GM23338 (cell line): ENCODE data around the gene CORO7. TPM values are rescaled to one million over a fixed set of nuclear protein-coding genes. Genes with fewer than 3 reads are reported as not detected.

Source experiments
- ATAC-seq: fragments of 200-7000 bp; cut with Tn5 transposase; 3 replicates; pipeline ENCODE4 v1.9.1; 2020
- DNase-seq: peaks from one replicate; pipeline ENCODE4 v3.0.0-alpha.2; 2015; ENCODE audit warnings: low spot score
- H2AFZ ChIP-seq: fragments of 200-600 bp; sonication (generic); 2 replicates; pipeline ENCODE4 v1.8.0; 2016; ENCODE audit warnings: antibody characterized with exemption, mild to moderate bottlenecking, moderate library complexity
- H3F3A ChIP-seq: fragments of 200-600 bp; sonication (generic); replicated peaks from 2 replicates; pipeline ENCODE4 v1.8.0; 2017; ENCODE audit warnings: antibody characterized with exemption, mixed run types, low read depth
- H3K27ac ChIP-seq: fragments of 200-600 bp; sonication (generic); 2 replicates; pipeline ENCODE4 v1.6.1; 2016; ENCODE audit warnings: low read depth
- H3K27me3 ChIP-seq: fragments of 200-600 bp; sonication (generic); 2 replicates; pipeline ENCODE4 v1.8.0; 2016; ENCODE audit warnings: mild to moderate bottlenecking, mixed run types, moderate library complexity; ENCODE audit not compliant: insufficient read depth
- H3K36me3 ChIP-seq: fragments of 200-600 bp; sonication (generic); 2 replicates; pipeline ENCODE4 v1.8.0; 2016; ENCODE audit warnings: mild to moderate bottlenecking; ENCODE audit not compliant: insufficient read depth
- H3K4me1 ChIP-seq: fragments of 200-600 bp; sonication (generic); 2 replicates; pipeline ENCODE4 v1.8.0; 2016; ENCODE audit warnings: mild to moderate bottlenecking, moderate library complexity; ENCODE audit not compliant: insufficient read depth
- H3K4me2 ChIP-seq: fragments of 200-600 bp; sonication (generic); 2 replicates; pipeline ENCODE4 v1.7.1; 2017; ENCODE audit warnings: mixed run types
- H3K4me3 ChIP-seq: fragments of 200-600 bp; sonication (generic); 2 replicates; pipeline ENCODE4 v1.6.1; 2016; ENCODE audit warnings: mixed run types
- H3K79me2 ChIP-seq: fragments of 200-600 bp; sonication (generic); replicated peaks from 2 replicates; pipeline ENCODE4 v1.8.0; 2017; ENCODE audit warnings: mild to moderate bottlenecking; ENCODE audit not compliant: insufficient read depth
- H3K9me2 ChIP-seq: fragments of 200-600 bp; sonication (generic); 2 replicates; pipeline ENCODE4 v1.8.0; 2017; ENCODE audit not compliant: insufficient read depth
- H4K20me1 ChIP-seq: fragments of 200-600 bp; sonication (generic); replicated peaks from 2 replicates; pipeline ENCODE4 v1.8.0; 2017; ENCODE audit warnings: mild to moderate bottlenecking; ENCODE audit not compliant: insufficient read depth
- H3K27ac Mint-ChIP-seq: 2 replicates; pipeline ENCODE4 v1.8.0; 2020; ENCODE audit warnings: inconsistent platforms, mild to moderate bottlenecking, moderate library complexity, mixed read lengths
- H3K27me3 Mint-ChIP-seq: 3 replicates; pipeline ENCODE4 v1.8.0; 2022; ENCODE audit warnings: low read depth, mild to moderate bottlenecking, moderate library complexity, mixed read lengths, inconsistent platforms; ENCODE audit not compliant: insufficient read depth, poor library complexity
- H3K36me3 Mint-ChIP-seq: 3 replicates; pipeline ENCODE4 v1.8.0; 2021; ENCODE audit warnings: low read depth, mild to moderate bottlenecking, inconsistent platforms, moderate library complexity, mixed read lengths
- H3K4me1 Mint-ChIP-seq: 3 replicates; pipeline ENCODE4 v1.8.0; 2020; ENCODE audit warnings: mild to moderate bottlenecking, inconsistent platforms, mixed read lengths
- H3K4me3 Mint-ChIP-seq: 3 replicates; pipeline ENCODE4 v1.8.0; 2021; ENCODE audit warnings: moderate library complexity, mild to moderate bottlenecking, inconsistent platforms, mixed read lengths
- H3K9me3 Mint-ChIP-seq: 3 replicates; pipeline ENCODE4 v1.8.0; 2020; ENCODE audit warnings: moderate library complexity, mild to moderate bottlenecking, inconsistent platforms, mixed read lengths
- EZH2phosphoT487 ChIP-seq: fragments of 200-600 bp; sonication (generic); IDR thresholded peaks from one replicate; pipeline ENCODE4 v1.8.1; 2018; ENCODE audit warnings: antibody characterized with exemption; ENCODE audit not compliant: unreplicated experiment
- JUNB ChIP-seq: IDR thresholded peaks from one replicate; pipeline ENCODE4 v1.6.1; 2016; ENCODE audit warnings: antibody characterized with exemption; ENCODE audit not compliant: unreplicated experiment
- NANOG ChIP-seq: IDR thresholded peaks from 2 replicates; pipeline ENCODE4 v1.6.1; 2016; ENCODE audit warnings: antibody characterized with exemption, borderline replicate concordance
- POLR2AphosphoS5 ChIP-seq: IDR thresholded peaks from 2 replicates; pipeline ENCODE4 v1.6.1; 2016; ENCODE audit warnings: antibody characterized with exemption, low read depth
- REST ChIP-seq: IDR thresholded peaks from one replicate; pipeline ENCODE4 v1.6.1; 2018; ENCODE audit warnings: antibody characterized with exemption; ENCODE audit not compliant: unreplicated experiment
- STAT1 ChIP-seq: IDR thresholded peaks from one replicate; pipeline ENCODE4 v1.6.1; 2016; ENCODE audit warnings: antibody characterized with exemption; ENCODE audit not compliant: unreplicated experiment
- ZNF331 ChIP-seq: fragments of 250-450 bp; sonication (Bioruptor Pico); IDR thresholded peaks from 2 replicates; pipeline ENCODE4 v1.5.0; 2020; ENCODE audit warnings: low read depth, mild to moderate bottlenecking, moderate library complexity
- ZNF462 ChIP-seq: fragments of 250-450 bp; sonication (Bioruptor Pico); IDR thresholded peaks from 2 replicates; pipeline ENCODE4 v1.5.0; 2020; ENCODE audit warnings: mild to moderate bottlenecking, moderate library complexity
- polyA plus RNA-seq: library from polyadenylated mRNA; unstranded; fragments of >200 nt; fragmentation: Nextera tagmentation; extraction: Ambion mirVana; gene quantifications from 2 replicates; pipeline ENCODE4 v1.2.1, GENCODE V29; 2016
- total RNA-seq: library from RNA; depleted of rRNA; stranded (reverse); fragments of >200 nt; shearing (Covaris generic); gene quantifications from 2 replicates; pipeline ENCODE4 v1.2.3, GENCODE V29; 2014
- TF ChIP-seq, protein P1 (sequence below): IDR thresholded peaks from 2 replicates; pipeline ENCODE4 v1.6.1; 2016; ENCODE audit warnings: antibody characterized with exemption

The CORO7 gene
- total and polyA plus RNA-seq, 2 experiments from 2014 or later, result 14.2 to 46.4 TPM

GRCh38 chr16:4319454-4320421 lies 96.7 kb downstream of the CORO7 start (continued):
- TF ChIP-seq, protein P1, sequence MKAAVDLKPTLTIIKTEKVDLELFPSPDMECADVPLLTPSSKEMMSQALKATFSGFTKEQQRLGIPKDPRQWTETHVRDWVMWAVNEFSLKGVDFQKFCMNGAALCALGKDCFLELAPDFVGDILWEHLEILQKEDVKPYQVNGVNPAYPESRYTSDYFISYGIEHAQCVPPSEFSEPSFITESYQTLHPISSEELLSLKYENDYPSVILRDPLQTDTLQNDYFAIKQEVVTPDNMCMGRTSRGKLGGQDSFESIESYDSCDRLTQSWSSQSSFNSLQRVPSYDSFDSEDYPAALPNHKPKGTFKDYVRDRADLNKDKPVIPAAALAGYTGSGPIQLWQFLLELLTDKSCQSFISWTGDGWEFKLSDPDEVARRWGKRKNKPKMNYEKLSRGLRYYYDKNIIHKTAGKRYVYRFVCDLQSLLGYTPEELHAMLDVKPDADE, result no peak
- TF ChIP-seq STAT1 (no peak), NANOG (no peak)

- peaks cover 11% of the 10 kb centered on the region for H3K27me3 ChIP-seq
- H3K4me1 ChIP-seq, result peaks cover 39% of the 10 kb centered on the region
- DNase-seq (no peak), ATAC-seq (no peak)
- H3K27ac ChIP-seq, result no peak overlapping the region
- peaks cover 60% of the 10 kb centered on the region for H3K79me2 ChIP-seq
- H3K27me3 Mint-ChIP-seq, result peaks cover 14% of the 10 kb centered on the region
- no peaks in the 10 kb centered on the region for H3K36me3 ChIP-seq
- H3K9me3 Mint-ChIP-seq, result peaks cover 3% of the 10 kb centered on the region; the same call in 1 of the 3 replicates
- no peaks in the 10 kb centered on the region; the same call in 2 of the 3 replicates for H3K36me3 Mint-ChIP-seq
- H3K4me3 ChIP-seq, result no peak overlapping the region
- H3F3A ChIP-seq, result peaks cover 9% of the 10 kb centered on the region
- no peak overlapping the region for H3K4me3 Mint-ChIP-seq
- H3K4me2 ChIP-seq, result peak overlapping the region; percentile 96; the same call in 1 of the 2 replicates
- no peaks in the 10 kb centered on the region for H3K9me2 ChIP-seq
- peaks cover 16% of the 10 kb centered on the region; the same call in 1 of the 2 replicates for H4K20me1 ChIP-seq
- no peak overlapping the region for H3K27ac Mint-ChIP-seq
- no peak overlapping the region for H2AFZ ChIP-seq
- H3K4me1 Mint-ChIP-seq, result peaks cover 21% of the 10 kb centered on the region
- no peak for TF ChIP-seq REST
- TF ChIP-seq STAT1, result no peak
- no peak for TF ChIP-seq ZNF331 (CRISPR knock-in tag)
- TF ChIP-seq EZH2phosphoT487, result no peak
- no peak for TF ChIP-seq POLR2AphosphoS5
- TF ChIP-seq ZNF462 (CRISPR knock-in tag), result no peak
- no peak for TF ChIP-seq JUNB
- TF ChIP-seq NANOG, result no peak
- TF ChIP-seq, protein P1, result no peak
These were observed 97.4 kb downstream of the CORO7 start for GRCh38 chr16:4318967-4319366.
